Mucosa of gallbladder (tissue), 1 donor: ENCODE data around the gene LSM2. TPM values are rescaled to one million over a fixed set of nuclear protein-coding genes. Genes with fewer than 3 reads are reported as not detected.
"Not testable (repeated sequence)": the region's sequence is repeated elsewhere in the genome, so short reads cannot be mapped to it uniquely, and the experiment has no call there.

ENCODE experiments used
- DNase-seq: peaks from one replicate; pipeline ENCODE4 v3.0.0-alpha.2; 2020; ENCODE audit warnings: low spot score
- total RNA-seq: library from RNA; stranded (reverse); gene quantifications from one replicate; pipeline ENCODE4 v1.2.1, GENCODE V29; 2021
- donor health status: DM: no; HTN: no; CAD: no.

LSM2 gene
- 32.5 TPM for total RNA-seq

DNA sequence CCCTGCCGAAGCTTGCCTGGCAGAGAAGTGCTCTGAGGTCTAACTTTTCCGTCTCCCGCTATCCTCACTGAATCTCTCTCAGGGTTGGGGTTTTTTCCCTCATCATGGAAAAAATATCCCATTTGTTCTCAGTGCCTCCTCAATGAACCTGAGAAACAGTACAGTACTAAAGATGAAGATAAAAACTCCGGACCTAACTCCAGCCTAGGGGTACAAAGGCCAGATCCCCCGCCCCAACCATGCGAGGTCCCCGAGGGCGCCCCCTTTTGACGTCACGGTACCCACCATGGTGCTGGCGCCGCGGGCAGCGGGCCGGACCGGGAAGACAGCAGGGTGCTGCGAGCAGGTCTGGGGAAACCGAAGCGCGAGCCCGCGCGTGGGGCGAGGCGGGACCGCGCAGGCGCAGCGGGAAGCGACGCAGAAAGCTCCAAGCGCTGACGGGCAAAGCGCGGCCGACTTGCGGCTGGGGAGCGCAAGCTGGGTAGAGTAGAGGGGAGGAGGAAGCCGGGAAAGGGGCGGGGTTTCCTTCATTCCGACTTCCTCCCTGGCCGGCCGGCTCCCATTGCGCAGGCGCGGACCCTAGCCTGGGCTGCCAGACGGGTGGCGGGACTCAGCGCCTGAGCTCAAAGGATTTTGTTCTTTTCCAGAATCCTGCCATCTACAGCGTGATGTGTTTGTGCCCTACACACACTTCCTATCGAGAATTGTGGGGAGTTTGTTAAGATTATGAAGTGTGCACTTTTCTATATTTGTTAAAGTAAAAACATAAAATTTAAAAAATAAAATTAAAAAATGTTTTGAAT, at the start of gene LSM2:
Gene LSM2, minus strand, starts transcription at position 497 of the 803 bp plus-strand sequence. Its CDS starts 209 bp downstream, at position 288.
- DNase-seq = peak; percentile 98

DNA sequence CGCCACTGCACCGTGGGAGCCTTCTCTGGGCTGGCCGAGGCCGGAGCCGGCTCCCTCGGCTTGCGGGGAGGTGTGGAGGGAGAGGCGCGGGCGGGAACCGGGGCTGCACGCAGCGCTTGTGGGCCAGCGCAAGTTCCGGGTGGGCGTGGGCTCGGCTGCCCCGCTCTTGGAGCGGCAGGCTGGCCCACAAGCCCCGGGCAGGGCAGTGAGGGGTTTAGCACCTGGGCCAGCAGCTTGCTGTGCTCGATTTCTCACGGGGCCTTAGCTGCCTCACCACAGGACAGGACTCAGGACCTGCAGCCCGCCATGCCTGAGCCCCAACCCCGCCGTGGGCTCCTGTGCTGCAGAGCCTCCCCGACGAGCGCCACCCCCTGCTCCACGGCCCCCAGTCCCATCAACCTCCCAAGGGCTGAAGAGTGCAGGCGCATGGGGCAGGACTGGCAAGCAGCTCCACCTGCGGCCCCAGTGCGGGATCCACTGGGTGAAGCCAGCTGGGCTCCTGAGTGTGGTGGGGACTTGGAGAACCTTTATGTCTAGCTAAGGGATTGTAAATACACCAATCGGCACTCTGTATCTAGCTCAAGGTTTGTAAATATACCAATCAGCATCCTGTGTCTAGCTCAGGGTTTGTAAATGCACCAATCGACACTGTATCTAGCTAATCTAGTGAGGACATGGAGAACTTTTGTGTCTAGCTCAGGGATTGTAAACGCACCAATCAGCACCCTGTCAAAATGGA, 45.4 kb upstream of the LSM2 start:
- DNase-seq = not testable (repeated sequence)

DNA sequence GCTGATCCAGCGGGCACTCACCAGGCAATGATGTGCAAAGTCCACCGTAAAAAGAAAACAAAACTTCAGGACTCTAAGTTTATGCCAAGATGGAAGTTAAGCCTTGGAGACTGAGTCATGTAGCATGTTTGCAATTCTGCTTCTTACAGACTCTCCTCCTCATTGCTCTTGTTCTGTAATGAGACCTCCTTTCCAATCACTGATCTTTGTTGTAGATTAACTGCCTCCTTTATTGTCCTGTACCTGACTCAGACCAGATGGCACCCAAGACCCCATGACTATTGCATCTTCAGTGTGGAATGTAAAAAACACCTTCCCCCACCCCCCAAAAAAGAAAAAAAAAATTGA, 44.7 kb upstream of the LSM2 start:
- DNase-seq = no peak

DNA sequence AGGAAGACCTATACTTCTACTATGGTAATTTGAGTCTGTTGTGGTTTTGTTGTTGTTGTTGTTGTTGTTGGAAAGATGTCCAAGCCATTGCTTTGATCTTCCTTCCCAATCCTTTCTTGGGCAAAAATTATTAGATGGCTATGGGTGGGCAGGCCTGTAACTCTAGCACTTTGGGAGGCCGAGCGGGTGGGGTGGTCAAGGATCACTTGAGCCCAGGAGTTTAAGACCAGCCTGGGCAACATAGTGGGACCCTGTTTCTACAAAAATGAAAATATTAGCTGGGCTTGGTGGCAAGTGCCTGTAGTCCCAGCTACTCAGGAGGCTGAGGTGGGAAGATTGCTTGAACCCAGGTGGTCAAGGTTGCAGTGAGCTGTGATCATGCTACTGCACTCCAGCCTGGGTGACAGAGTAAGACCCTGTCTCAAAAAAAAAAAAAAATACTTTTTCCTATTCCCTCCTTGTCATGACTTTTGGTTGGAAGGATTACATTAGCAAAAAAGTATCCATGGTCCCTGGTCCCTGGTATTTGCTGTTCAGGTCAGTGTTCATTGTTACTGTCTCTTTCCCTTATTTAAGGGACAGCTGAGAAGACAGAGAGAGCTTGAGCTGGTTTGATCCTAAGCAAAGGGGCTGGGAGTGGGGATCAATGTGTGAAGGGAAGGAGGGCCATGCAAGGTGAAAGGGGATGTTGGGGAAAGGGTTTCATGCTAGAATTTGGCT, 44.2 kb upstream of the LSM2 start:
- DNase-seq = no peak

DNA sequence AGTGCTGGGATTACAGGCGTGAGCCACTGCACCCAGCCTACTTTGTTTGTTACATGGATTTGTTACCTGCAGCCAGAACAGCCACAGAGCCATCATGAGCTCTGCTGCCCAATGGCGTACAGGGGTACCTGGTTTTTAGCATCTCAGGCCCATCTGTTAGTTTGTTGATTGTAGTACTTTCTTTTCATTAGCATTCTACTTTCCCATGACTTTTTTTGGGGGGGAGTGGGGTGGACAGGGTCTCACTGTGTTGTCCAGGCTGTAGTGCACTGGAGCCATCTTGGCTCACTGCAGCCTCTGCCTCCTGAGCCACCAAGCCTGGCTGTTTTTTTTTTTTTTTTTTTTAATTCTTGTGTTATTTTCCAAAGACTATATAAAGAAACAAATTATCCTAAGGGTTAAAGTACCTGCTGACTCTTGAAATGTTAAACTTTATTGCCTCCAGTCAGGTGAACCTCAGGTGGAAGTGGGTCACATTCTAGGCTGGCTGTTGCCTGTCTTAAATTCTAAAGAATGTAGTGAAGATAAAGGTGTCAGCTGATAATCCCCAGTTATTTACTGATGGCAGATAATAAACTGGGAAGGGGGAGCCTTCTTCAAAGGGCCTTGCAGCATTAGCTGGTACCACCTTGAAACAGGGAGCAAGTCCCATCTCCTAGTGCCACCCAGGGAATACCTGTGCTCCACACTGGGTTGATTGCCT, 40.7 kb upstream of the LSM2 start:
- no peak for DNase-seq

DNA sequence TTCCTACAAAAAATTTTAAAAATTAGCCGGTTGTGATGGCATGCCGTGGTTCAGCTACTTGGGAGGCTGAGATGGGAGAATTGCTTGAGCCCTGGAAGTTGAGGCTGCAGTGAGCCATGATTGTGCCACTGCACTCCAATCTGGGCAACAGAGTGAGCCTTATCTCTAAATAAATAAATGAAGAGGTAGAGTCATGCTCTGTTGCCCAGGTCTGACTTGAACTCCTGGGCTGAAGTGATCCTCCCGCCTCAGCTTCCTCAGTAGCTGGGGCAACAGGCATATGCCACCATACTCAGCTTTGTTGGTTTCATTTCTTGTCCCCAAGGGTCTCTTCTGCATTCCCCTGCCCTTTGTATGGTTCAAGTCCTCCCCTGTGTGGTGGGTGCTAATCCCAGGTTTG, 37.7 kb upstream of the LSM2 start:
- no peak for DNase-seq

DNA sequence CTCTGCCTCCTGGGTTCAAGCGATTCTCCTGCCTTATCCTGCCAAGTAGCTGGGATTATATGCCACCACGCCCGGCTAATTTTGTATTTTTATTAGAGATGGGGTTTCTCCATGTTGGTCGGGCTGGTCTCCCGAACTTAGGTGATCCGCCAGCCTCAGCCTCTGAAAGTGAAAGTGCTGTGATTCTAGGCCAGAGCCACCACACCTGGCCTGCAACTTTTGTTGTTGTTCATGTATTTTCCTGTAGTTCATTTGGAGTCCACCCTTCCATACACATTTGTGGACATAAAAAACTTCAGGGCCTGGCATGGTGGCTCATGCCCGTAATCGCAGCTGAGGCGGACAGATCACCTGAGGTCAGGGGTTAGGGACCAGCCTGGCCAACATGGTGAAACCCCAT, 35.3 kb upstream of the LSM2 start:
- no peak for DNase-seq

DNA sequence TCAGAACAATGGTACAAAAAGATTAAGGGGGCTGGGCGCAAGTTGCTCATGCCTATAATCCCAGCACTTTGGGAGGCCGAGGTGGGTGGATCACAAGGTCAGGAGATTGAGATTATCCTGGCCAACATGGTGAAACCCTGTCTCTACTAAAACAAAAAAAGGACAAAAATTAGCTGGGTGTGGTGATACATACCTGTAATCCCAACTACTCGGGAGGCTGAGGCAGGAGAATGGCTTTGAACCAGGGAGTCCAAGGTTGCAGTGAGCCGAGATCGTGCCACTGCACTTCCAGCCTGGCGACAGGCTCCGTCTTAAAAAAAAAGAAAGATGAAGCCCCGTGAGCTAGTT, 33.0 kb upstream of the LSM2 start:
- DNase-seq = not testable (repeated sequence)

DNA sequence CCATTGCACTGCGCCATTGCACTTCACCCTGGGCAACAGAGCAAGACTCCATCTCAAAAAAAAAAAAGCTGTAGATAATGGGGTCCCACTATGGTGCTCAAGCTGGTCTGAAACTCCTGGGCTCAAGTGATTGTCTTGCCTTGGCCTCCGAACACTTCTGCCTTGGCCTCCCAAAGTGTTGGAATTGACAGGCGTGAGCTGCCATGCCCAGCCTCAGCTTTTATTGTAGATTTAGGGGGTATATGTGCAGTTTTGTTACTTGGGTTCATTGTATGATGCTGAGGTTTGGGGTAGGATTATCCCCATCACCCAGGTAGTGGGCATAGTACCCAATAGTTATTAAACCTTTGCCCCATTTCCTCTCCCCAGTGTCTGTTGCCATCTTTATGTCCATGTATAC, 32.2 kb upstream of the LSM2 start:
- DNase-seq = no peak

DNA sequence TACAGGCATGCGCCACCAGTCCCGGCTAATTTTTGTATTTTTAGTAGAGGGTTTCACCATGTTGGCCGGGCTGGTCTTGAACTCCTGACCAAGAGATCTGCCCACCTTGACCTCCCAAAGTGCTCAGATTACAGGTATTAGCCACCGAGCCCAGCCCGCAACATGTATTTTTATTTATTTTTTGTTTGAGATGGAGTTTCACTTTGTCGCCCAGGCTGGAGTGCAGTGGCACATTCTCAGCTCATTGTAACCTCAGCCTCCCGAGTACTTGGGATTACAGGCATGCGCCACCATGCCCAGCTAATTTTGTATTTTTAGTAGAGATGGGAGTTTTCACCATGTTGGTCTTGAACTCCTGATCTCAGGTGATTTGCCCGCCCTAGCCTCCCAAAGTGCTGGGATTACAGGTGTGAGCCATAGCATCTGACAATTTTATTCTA, 31.4 kb upstream of the LSM2 start:
- not testable (repeated sequence) for DNase-seq

DNA sequence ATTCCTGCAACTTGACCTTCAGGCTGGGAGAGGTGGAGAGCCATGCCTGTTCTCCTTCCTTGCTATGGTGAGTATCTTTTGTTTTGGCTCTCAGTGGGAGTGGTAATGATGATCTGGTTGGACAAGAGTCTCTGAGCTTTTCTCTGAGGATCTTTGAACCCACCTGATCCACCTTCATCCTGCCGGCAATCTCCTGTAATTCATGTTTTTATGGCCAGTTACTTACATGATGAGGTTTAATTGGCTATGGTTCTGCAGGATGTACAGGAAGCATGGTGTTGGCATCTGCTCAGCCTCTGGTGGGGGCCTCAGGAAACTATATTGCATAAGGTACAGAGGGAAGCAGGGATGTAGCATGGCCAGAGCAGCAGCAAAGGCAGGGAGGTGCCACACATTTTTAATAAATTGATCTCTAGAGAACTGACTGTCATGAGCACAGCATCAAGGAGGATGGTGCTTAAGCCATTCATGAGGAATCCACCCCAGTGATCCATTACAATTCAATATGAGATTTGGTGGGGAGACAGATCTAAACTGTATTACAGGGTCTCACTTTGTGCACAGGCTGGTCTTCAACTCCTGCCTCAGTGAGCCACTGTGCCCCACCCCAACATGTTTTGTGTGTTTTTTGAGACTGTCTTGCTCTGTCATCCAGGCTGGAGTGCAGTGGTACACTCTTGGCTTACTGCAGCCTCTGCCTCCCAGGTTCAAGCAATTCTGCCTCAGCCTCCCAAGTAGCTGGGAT, 30.8 kb upstream of the LSM2 start:
- DNase-seq = no peak

DNA sequence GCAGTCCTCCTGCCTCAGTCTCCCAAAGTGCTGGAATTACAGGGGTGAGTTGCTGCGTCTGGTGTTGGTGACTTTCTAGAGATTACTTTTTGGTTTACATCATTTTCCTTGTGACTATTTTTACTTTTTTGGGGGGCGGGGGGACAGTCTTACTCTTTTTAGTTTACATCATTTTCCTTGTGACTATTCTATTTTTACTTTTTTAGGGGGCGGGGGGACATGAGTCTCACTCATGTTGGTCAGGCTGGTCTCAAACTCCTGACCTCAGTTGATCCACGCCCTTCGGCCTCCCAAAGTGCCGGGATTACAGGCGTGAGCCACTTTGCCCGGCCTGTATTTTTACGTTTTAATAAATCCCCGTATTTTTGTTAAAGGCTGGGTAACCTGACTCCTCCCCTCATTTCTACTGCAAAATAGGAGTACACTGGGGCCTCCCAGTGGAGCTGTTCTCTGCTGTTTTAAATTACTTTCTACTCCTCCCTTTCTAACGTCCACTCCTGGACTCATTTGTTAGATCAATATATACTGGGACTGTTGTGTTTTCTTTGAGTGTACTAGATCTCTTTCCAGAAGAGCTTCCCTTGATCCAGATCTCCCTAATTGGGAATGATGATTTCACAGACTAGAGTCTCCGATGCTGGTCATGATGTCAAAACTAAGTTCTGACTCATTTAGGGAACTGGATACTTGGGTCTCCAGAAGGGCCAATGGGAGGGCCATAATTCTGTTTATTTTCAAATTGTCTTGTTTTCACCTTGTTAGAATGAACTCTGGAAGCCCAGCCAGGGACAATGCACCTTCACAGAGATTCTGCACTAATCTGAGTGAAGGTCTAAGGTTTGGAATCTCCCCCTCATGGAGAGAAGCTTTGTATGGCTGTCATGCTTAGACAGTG, 30.0 kb upstream of the LSM2 start:
- no peak for DNase-seq

DNA sequence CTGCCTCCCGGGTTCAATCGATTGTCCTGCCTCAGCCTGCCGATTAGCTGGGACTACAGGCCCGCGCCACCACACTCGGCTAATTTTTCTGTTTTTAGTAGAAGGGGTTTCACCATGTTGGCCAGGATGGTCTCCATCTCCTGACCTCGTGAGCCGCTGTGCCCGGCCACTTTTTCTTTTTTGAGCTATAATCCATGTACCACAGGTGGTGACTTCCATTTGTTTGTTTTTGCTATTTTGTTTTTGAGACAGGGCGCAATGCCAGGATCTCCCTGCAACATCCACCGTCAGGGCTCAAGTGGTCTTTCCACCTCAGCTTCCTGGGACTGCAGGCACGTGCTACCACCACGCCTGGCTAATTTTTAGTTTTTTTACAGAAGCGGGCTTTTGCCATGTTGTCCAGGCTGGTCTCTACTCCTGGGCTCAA, 29.3 kb upstream of the LSM2 start:
- no peak for DNase-seq

DNA sequence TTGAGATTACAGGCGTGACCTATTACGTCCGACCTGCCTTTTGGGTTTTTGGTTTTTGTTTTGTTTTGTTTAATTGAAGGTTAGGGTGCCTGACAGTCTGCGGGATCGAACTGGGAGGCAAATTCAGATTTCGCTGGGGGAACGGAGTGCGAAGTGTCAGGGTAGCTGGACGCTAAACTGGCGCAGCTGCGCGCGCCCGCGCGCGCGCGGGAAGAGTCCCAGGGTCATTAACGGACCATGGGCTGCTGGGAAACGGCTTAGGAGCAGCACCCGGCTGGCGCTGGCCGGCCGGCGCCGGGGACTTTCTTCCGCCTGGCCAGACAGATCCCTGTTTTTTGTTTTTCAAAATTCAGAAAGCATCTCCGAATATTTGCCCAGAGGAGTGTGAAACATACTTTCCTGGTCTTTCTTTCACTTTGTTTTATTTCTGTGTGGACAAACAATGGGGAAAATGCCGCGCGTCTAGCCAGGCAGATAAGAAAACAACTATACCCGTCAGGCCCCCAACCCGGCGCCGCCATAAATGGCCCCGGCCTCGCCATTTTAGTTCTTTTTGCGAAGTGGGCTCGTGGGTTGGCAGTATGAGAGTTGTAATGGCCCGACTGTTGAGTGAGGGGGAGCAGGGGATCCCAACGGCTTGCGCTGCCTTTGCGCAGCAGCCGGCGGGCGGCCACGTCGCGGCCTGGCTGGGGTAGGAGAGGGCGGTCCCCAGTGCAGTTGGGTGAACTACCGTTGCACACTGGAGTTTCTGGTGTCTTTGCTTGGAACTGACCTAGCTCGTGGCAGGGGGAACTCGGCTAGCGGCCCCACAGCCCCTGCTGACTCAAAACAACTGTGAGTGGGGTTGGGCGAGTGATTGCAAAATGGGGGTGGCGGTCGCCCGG, 27.8 kb upstream of the LSM2 start:
- peak; percentile 91 for DNase-seq

DNA sequence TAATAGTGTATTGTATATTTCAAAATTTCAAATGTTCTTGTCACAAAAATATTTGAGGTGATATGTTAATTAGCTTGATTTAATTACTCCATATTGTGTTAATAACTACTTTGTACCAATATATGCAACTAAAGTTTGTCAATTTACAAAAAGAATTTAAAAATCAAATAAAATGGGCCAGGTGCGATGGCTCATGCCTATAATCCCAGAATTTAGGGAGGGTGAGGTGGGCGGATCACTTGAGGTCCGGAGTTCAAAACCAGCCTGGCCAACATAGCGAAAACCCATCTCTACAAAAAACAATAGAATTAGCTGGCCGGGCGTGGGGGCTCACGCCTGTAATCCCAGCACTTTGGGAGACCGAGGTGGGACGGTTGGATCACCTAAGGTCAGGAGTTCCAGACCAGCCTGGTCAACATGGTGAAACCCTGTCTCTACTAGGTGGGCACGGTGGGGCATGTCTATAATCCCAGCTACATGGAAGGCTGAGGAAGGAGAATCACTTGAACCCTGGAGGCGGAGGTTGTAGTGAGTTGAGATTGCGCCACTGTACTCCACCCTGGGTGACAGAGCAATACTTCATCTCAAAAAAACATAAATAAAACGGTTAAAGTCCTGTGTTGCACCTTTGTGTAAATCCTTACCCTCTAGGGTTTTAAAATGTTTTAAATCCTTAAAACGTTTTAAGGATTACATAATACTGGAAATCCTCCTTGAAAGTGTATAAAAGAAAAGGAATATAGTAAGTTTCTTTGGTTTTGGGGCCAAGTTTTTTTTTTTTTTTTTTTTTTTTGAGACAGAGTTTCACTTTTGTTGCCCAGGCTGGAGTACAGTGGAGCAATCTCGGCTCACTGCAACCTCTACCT, 24.8 kb upstream of the LSM2 start:
- DNase-seq = no peak

DNA sequence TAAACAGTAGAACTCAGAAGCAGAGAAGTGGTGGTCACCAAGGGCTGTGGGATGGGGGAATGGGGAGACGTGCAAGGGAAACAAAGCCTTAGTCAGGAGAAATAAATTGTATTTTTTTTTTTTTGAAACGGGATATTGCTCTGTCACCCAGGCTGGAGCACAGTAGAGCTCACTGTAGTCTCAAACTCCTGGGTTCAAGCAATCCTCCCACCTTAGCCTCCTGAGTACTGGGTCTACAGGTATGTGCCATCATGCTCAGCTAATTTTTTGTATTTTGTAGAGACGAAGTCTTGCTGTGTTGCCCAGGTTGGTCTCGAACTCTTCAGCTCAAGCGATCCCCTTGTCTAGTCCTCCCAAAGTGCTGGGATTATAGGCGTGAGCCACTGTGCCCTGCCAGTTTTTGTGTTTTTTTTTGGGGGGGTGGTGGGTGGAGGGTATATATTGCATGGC, 24.1 kb upstream of the LSM2 start:
- no peak for DNase-seq

DNA sequence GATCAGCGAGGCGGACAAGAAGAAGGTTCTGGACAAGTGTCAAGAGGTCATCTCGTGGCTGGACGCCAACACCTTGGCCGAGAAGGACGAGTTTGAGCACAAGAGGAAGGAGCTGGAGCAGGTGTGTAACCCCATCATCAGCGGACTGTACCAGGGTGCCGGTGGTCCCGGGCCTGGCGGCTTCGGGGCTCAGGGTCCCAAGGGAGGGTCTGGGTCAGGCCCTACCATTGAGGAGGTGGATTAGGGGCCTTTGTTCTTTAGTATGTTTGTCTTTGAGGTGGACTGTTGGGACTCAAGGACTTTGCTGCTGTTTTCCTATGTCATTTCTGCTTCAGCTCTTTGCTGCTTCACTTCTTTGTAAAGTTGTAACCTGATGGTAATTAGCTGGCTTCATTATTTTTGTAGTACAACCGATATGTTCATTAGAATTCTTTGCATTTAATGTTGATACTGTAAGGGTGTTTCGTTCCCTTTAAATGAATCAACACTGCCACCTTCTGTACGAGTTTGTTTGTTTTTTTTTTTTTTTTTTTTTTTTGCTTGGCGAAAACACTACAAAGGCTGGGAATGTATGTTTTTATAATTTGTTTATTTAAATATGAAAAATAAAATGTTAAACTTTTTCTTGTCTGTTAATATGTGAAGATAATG, 23.0 kb upstream of the LSM2 start:
- no peak for DNase-seq
